HG03432 (cell line): ENCODE results near the gene CELF1.

ENCODE experiments used
- ATAC-seq: cut with Tn5 transposase; IDR thresholded peaks from one replicate; pipeline ENCODE4 v1.9.1; 2021; ENCODE audit warnings: mild to moderate bottlenecking, moderate library complexity; ENCODE audit not compliant: unreplicated experiment

CELF1 gene

GRCh38 chr11:47552566-47553405, at the start of gene CELF1:
TSS of gene CELF1 (minus strand) at chr11:47553132. CDS start at chr11:47499523, 53,609 bp downstream.
- peak; percentile 94 for ATAC-seq

GRCh38 chr11:47599902-47600301, 47.0 kb upstream of the CELF1 start:
- no peak for ATAC-seq

GRCh38 chr11:47595967-47596366, 43.0 kb upstream of the CELF1 start:
- ATAC-seq: no peak

GRCh38 chr11:47595029-47595428, 42.1 kb upstream of the CELF1 start:
- no peak for ATAC-seq

GRCh38 chr11:47593934-47594855, 41.3 kb upstream of the CELF1 start, which contains the start of gene C1QTNF4:
TSS of gene C1QTNF4 (minus strand) at chr11:47594411. CDS start at chr11:47590810, 3,601 bp downstream.
- ATAC-seq: no peak

- ATAC-seq: no peak
Observed at GRCh38 chr11:47593492-47593933, 40.6 kb upstream of the CELF1 start.

GRCh38 chr11:47592970-47593369, 40.0 kb upstream of the CELF1 start:
- ATAC-seq: no peak

GRCh38 chr11:47592251-47592650, 39.3 kb upstream of the CELF1 start:
- no peak for ATAC-seq

GRCh38 chr11:47591764-47592163, 38.8 kb upstream of the CELF1 start:
- ATAC-seq: peak; percentile 30

- ATAC-seq: no peak
Observed at GRCh38 chr11:47589977-47590861, 37.3 kb upstream of the CELF1 start.

GRCh38 chr11:47589584-47589976, 36.6 kb upstream of the CELF1 start:
- ATAC-seq: no peak

GRCh38 chr11:47589118-47589517, 36.2 kb upstream of the CELF1 start:
- no peak for ATAC-seq

GRCh38 chr11:47587723-47588326, 34.9 kb upstream of the CELF1 start:
- no peak for ATAC-seq

GRCh38 chr11:47587039-47587716, 34.2 kb upstream of the CELF1 start:
- ATAC-seq: no peak

GRCh38 chr11:47586098-47586855, 33.3 kb upstream of the CELF1 start, which contains the start of gene FAM180B:
TSS of gene FAM180B (plus strand) at chr11:47586678. CDS start at chr11:47586769, 91 bp downstream.
- ATAC-seq: no peak

- no peak for ATAC-seq
Observed at GRCh38 chr11:47583844-47584243, 30.9 kb upstream of the CELF1 start.

GRCh38 chr11:47578524-47579494, 25.9 kb upstream of the CELF1 start, which contains the start of the genes KBTBD4 and NDUFS3:
TSS of gene KBTBD4 (minus strand) at chr11:47578970. CDS start at chr11:47578951, 19 bp downstream.
TSS of gene NDUFS3 (plus strand) at chr11:47579074. CDS start at chr11:47579092, 18 bp downstream.
- ATAC-seq: peak; percentile 95
